GM21825 (cell line): Measurements from ENCODE around the gene ANAPC5.
"Not testable (repeated sequence)": the region's sequence is repeated elsewhere in the genome, so short reads cannot be mapped to it uniquely, and the experiment has no call there.

Source experiments
- ATAC-seq: cut with Tn5 transposase; IDR thresholded peaks from one replicate; pipeline ENCODE4 v1.9.1; 2021; ENCODE audit warnings: mild to moderate bottlenecking, moderate library complexity; ENCODE audit not compliant: unreplicated experiment

ANAPC5 gene

DNA sequence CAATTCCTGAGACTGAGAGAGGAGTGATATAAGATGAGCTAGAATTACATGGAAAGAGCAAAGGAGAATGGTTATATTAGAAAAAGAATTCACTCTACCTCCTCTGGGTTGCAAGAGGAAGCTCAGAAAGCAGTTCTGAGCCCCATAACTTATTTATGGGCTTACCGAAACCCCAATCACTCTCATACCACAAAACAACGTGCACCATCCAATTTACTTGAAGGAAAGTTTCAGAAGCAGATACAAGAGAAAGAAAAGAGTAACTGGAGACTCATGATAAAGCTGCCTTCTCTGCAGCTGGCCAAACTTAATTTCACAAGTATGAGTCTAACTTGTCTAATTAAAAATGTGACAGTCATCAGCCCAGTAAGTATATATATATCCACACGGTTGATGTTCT lies 28.3 kb downstream of the ANAPC5 start:
- ATAC-seq: no peak

DNA sequence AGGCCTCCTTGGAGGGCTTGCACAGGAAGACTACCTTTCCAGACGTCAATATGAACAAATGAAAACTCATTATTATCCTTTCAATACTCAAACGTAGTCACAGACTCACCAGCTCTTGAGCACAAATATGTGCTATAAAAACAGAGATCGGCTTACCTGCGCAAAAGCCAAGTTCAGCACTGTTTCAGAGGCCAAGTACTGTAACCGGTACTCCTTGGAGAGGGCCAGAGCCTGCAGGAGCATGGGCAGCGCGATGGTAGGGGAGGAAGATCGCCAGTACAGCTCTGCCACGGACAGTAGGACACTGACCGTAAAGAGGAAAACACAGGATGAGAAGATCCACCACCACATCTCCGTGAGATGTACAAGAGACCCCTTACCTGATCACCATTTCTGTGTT lies 34.1 kb downstream of the ANAPC5 start:
- no peak for ATAC-seq

DNA sequence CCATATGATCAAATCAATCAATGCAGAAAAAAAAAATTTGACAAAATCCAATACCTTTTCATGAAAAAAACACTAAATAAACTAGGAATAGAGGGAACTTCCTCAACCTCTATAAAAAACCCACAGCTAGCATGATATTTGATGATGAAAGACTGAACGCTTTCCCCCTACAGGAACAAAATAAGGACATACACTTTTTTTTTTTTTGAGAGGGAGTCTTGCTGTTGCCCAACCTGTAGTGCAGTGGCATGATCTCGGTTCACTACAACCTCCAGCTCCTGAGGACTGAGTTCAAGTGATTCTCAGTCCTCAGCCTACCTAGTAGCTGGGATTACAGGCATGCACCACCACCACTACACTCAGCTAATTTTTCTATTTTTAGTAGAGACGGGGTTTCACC lies 37.8 kb downstream of the ANAPC5 start:
- ATAC-seq: no peak

DNA sequence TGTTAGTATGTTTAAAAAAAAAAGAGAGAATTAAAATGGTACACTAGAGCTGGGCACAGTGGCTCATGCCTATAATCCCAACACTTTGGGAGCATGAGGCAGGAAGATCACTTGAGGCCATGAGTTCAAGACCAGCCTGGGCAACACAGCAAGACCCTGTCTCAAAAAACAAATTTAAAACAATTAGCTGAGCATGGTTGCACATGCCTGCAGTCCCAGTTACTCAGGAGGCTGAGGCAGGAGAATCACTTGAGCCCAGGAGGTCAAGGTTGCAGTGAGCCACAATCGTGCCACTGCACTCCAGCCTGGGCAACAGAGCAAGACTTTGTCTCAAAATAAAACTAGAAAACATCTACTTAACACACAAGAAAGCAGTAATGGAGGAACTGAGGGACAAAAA lies 42.0 kb downstream of the ANAPC5 start:
- ATAC-seq: not testable (repeated sequence)

DNA sequence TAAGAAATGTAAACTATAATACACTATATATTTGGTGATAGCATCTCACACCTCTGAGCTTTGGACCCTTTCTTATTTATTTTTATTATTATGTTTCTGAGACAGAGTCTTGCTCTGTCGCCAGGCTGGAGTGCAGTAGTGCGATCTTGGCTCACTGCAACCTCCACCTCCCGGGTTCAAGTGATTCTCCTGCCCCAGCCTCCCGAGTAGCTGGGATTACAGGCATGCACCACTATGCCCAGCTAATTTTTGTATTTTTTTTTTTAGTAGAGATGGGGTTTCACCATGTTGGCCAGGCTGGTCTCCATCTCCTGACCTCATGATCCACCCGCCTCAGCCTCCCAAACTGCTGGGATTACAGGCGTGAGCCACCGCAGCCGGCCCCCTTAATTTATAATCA lies 44.8 kb downstream of the ANAPC5 start:
- not testable (repeated sequence) for ATAC-seq

DNA sequence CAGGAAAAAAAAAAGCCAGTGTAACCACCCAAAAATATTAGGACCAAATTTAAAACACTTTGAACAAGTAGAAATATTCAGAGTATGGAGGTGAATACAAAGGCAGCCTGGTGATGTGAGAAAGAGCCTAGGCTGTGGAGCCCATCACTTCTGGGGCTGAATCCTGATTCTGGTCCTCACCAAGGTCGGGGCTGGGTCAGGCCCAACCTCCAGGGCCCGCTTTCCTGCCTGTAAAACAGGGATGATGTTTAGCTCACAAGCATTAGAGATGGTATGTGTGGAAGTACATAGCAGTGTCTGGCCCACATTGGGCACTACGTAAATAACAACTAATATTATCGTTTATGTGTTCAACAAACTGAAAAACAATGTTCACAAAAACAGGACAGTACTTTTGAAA lies 47.9 kb downstream of the ANAPC5 start:
- no peak for ATAC-seq

DNA sequence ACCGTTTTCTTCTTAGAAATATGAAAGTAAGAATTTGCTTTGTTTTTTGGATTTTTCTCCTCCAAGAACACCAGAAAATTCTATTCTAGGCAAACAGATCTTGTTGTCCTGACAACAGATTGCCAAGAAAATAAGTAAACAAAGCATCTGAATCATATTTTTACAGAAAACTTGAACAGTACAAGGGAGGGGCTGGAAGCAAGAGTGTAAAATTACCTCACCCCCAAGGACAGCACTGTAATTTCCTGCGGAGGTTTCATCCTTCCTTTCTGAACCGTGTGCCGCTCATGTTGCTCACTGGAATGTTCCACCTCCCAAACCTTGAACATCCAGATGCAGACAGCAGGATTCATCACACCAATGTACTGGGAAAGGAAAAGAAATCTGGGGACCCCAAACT lies 50.3 kb downstream of the ANAPC5 start:
- no peak for ATAC-seq

DNA sequence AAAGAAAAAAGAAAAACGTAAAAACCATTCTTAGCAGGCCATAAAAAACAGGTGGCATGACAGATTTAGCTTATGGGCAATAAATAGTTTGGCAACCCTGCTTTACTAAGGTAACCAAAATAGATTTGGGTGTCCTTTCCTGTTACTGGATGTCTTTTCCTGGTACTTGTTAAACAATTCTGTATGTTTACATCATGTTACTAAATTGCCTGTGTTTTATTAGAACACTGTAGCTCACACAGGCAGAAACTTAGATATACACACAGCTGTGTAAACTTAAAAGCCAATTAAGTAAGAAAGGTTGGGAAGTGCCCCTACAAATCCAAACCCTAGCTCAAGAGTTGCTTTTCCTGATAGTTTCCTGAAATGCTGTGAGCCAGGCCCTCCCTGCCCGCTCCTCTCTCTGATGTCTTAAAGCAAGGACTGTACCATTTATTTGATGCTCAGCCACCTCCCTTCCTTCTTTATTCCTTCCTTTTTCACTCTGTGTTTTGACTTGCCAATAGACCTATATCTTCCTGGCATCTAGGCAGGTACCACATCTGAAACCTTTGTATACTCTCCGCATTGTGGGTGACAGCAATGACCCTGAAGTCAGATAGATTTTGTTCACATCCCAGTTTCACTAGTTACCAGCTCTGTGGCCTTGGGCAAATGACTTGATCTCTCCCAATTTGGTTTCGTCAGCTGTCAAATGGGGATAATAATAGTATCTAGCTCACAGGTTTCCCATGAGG lies 52.0 kb downstream of the ANAPC5 start:
- no peak for ATAC-seq

DNA sequence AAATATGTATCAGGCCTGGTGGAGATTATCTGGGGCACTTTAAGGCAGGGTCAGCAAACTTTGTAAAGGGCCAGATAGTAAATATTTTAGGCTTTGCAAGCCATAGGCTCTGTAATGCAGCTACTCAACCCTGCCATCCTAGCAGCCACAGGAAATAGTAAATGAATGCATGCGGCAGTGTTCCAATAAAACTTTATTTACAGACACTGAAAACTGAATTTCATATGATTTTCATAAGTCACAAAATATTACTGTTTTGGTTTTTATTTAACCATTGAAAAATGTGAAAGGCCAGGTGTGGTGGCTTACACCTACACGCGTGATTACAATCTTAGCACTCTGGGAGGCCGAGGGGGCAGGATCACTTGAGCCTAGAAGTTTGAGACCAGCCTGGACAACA lies 52.5 kb downstream of the ANAPC5 start:
- no peak for ATAC-seq

DNA sequence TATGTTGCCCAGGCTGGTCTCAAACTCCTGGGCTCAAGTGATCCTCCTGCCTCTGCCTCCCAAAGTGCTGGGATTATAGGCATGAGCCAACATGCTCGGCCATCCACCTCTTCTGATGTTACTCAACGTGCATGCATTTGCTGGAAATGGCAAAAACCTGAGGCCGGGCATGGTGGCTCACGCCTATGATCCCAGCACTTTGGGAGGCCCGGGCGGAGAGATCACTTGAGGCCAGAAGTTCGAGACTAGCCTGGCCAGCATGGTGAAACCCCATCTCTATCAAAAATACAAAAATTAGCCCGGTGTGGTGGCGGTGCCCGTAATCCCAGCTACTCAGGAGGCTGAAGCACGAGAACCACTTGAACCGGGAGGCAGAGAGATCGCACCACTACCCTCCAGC lies 53.8 kb downstream of the ANAPC5 start:
- not testable (repeated sequence) for ATAC-seq

DNA sequence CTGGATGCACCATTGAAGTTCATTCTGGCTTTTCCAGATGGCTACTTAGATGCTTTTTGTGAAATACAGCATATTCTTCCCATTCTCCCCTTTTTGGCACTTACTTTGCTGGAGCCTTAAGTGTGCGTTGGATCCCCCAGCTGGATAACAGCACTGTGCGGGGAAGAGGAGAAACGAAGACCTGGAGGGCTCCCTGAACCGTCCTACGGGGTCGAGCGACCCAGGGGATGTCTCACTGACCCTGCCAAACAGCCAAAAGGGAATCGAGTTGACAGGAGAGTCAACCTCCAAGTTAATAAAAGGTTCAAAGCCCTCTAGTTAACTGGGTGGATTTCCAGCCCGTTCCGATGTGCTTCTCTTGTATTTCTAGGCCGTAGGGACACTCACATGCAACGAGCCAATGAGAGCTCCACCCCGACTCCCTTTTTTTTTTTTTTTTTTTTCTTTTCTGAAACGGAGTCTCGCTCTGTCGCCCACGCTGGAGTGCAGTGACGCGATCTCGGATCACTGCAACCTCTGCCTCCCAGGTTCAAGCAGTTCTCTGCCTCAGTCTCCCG lies 54.7 kb downstream of the ANAPC5 start:
- no peak for ATAC-seq

DNA sequence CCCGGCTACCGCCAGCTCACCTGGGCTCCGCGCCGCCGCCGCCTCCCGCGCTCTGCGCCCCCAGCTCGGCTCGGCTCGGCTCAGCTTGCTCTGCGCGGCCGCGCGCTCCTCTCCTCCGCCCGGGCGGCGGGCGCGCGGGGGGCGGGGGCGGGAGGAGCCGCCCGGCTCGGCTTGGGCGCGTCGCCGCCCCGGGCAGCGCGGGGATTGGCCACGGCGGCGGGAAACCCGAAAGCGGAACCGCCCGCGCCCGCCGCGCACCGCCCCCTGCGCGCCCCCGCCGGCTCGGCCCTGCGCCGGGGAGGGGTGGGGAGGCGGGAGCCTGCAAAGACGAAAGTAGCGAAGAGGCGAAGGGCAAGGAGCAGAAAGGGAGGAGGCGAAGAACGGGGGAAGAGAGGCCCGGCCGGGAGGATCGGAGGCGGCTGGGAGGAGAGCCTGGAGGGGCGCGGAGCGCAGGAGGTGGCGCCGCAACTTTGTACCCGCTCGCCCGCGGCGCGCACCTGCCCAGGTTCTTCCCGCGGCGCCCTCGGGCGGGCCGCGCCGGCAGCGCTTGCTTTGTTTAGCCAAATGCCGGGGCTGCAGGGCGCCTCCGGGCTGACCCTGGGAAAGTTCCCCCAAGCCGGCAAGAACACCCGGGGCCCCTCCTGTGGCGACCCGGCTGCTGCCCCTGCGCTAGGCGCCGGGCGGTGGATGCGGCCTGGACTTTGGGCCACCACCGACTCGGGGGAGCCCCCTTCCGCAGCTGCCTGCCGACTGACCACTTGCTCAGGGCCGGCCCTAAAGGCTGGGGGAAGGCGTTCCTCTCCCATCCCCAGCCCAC lies 55.4 kb downstream of the ANAPC5 start, which contains the start of gene CAMKK2:
Gene CAMKK2 (minus strand): TSS at position 92 of the 817 bp plus-strand sequence. CDS start 22,183 bp downstream, outside the sequence.
- peak; percentile 69 for ATAC-seq

DNA sequence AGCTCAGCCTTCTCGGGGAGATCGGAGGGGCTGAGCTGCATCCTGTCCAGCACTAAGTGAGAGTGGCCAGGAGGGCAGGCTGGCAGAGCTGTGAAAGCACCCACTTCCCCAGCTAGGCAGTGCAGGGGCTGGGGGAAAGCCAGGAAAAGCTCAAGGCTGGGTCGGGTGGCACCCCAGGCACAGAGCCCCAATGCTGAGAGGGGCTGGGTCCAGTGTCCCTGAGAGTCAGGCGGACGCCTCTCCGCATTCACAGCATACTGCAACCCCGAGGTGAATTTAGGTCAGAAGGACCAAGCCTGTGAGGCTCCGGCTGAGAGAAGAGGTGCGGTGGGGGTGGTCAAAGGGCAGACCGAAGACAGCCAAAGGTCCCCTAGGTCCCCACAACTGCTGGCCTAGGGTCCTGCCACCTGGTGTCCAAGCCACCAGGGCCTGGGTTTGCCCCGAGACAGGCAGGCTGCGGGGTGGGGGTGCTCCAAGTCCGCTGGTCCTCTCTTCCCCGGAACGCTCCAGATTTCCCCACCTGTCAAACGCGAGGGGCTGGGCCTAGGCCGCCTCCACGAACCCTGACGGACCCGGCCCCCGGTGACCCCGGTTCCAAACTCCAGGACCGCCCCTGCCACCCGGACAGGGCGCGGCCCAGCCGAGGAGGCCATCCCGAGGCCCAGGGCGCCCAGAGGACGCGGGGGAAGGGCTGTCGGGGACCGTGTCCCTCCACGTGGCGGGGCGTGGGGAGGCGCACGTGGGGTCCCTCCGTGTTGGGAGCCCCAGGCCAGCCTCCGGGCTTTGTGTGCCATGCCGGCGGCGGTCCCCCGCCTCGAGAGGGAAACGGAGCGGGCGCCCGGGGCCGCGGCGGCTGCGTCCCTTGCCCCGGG lies 56.2 kb downstream of the ANAPC5 start:
- ATAC-seq: peak; percentile 9

DNA sequence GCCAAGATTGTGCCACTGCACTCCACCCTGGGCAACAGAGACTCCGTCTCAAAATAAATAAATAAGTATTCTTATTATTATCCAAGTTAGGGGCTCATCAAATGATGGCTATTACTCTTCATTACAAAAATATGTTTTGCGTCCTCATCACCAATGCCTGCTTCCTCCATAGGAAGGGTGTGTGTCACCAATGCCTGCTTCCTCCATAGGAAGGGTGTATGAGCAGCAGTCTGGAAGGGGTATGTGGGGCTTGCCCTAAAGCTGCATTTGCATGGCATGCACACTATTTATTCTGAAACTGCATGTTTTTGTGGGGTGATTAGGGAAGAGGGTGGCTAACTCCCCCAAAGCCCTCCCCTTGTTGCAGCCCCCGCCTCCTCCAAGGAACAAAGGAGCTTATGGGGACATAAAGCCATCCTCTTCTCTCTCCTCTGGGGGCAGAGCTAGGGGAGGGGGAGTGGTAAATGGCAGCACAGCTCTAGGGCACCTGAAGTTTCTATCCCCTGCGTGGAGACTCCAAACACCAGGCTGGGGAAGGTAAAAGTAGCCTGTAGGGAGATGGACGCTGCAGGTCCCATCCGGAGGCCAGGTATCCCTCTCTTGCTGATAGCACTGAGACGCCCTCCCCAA lies 57.0 kb downstream of the ANAPC5 start:
- no peak for ATAC-seq

DNA sequence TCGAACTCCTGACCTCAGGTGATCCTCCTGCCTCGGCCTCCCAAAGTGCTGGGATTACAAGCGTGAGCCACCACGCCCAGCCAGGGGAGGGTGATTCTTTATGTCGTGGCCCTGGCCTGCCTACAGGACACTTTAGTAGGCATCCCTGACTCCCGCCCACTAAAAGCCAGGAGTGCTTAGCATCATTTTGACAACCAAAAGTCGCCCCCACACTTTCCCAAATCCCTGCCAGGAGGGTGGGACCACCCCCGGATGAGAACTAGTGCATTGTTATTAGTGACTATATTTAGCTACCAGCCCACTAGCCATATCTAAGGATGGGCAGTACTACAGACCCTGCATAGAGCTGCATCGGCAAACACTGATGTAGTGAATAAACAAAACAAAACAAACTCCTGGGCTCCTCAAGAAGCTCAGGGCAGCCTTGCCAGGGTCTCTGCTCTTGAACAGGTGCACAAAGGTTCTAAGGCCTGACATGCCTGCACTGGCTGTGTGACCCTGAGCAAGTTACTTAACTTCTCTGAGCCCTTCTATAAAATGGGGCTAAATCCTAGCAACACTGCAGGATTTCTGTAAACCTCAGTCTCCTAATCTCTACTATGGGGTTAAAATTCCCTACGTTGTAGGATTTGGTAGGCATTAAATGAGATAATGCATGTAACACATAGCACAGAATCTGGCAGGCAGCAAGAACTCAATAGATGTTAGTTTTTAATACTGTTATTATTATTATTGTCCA lies 57.9 kb downstream of the ANAPC5 start:
- no peak for ATAC-seq

DNA sequence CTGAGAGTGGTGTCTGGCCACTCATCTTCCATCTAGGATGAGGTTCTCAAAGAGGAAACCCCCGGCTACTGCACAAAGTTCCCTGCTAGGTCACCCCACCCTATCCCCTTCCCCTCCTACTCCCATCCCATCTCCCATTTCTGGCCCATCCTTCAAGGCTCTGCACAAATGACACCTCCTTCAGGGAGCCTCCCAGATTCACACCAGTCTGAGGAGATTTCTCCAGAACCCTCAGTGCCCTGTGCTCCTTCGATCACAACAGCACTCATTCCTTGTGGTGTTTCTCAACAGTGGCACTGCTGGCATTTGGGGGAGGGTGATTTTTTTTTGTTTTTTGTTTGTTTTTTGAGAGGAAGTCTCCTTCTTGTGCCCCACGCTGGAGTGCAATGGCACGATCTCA lies 58.6 kb downstream of the ANAPC5 start:
- no peak for ATAC-seq

DNA sequence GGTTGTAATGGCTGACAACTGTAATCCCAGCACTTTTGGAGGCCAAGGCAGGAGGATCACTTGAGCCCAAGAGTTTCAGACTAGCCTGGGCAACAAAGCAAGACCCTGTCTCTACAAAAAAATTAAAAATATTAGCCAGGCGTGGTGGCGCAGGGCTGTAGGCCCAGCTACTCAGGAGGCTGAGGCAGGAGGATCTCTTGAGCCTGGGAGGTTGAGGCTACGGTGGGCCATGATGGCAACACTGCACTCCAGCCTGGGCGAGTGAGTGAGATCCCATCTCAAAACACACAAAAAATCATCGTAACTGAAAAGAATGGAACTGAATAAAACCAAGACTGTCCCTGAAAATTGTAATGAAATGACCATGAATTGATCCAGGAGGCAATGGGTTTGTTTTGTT lies 61.8 kb downstream of the ANAPC5 start:
- ATAC-seq: no peak

DNA sequence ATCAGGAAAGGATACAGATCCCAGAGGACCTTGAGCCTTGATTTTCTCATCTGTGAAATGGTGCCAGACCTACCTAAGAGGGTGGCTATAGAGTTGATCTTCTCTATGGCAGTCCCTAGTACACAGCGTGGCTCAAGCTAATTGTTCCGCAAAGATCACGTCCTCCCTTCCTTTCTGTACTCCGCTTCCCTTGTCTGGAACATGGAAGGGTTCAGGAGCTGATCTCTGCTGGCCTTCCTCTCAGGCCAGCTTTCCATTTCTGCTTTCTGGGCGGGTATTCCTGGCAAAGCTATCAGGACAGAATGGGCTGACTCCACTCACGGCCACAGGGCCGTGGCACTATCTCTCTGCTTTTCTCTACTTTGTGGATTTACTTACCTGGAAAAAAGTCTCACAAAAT lies 62.2 kb downstream of the ANAPC5 start:
- no peak for ATAC-seq

DNA sequence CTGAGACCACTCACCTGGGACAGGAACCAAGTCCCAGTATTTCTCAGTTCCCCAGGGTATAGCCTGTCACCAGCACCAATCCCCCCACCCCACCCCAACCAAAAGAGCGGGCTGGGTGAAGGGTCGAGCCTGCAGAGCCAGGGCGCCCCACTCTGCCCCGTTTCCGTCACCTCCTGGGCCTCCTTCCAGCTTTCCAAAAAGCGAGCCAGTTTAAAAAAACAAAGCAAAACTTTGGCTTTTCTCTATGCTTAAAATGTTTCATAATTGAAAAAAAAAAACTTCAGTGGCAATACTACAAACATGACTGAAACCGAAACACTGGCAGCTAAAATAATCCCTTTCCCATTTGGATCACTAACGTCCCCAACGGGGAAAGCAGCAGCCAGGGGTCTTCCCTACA lies 63.2 kb downstream of the ANAPC5 start:
- ATAC-seq: no peak
